GM18907 (cell line): ENCODE measurements around the gene FEM1C.
A peak's percentile ranks its signal among the peaks of the same experiment; 100 is the strongest.

Experiments used
- ATAC-seq: cut with Tn5 transposase; IDR thresholded peaks from one replicate; pipeline ENCODE4 v1.9.1; 2021; ENCODE audit warnings: mild to moderate bottlenecking, moderate library complexity; ENCODE audit not compliant: unreplicated experiment

FEM1C gene

GRCh38 chr5:115558388-115558956, 13.9 kb upstream of the FEM1C start:
- no peak for ATAC-seq

- ATAC-seq = no peak
Observed at GRCh38 chr5:115557667-115558387, 13.3 kb upstream of the FEM1C start.

GRCh38 chr5:115556276-115556675, 11.7 kb upstream of the FEM1C start:
- ATAC-seq = no peak

- ATAC-seq = no peak
Observed at GRCh38 chr5:115555084-115555633, 10.6 kb upstream of the FEM1C start.

- no peak for ATAC-seq
Observed at GRCh38 chr5:115553082-115553481, 8.5 kb upstream of the FEM1C start.

- no peak for ATAC-seq
Observed at GRCh38 chr5:115551415-115551814, 6.8 kb upstream of the FEM1C start.

GRCh38 chr5:115549154-115549553, 4.6 kb upstream of the FEM1C start:
- ATAC-seq = no peak

- no peak for ATAC-seq
Observed at GRCh38 chr5:115548683-115549082, 4.1 kb upstream of the FEM1C start.

- ATAC-seq = no peak
Observed at GRCh38 chr5:115545351-115545882, 842 bp upstream of the FEM1C start.

- peak; percentile 24 for ATAC-seq
Observed at GRCh38 chr5:115544043-115544435, 536 bp downstream of the FEM1C start.

- peak; percentile 26 for ATAC-seq
Observed at GRCh38 chr5:115543365-115544042, 1.1 kb downstream of the FEM1C start.

GRCh38 chr5:115542651-115543364, 1.8 kb downstream of the FEM1C start:
- ATAC-seq = no peak

- no peak for ATAC-seq
Observed at GRCh38 chr5:115542086-115542485, 2.5 kb downstream of the FEM1C start.

- ATAC-seq = no peak
Observed at GRCh38 chr5:115541611-115542010, 3.0 kb downstream of the FEM1C start.

- ATAC-seq = no peak
Observed at GRCh38 chr5:115535479-115536035, 9.0 kb downstream of the FEM1C start.

- ATAC-seq = no peak
Observed at GRCh38 chr5:115532517-115532916, 12.1 kb downstream of the FEM1C start.

- ATAC-seq = no peak
Observed at GRCh38 chr5:115531787-115532367, 12.7 kb downstream of the FEM1C start.

GRCh38 chr5:115531380-115531779, 13.2 kb downstream of the FEM1C start:
- ATAC-seq = no peak

GRCh38 chr5:115530426-115530825, 14.1 kb downstream of the FEM1C start:
- no peak for ATAC-seq

- ATAC-seq = no peak
Observed at GRCh38 chr5:115526604-115527003, 18.0 kb downstream of the FEM1C start.
